Panc1 (cell line): Measurements from ENCODE around the gene BCR. TPM values are rescaled to one million over a fixed set of nuclear protein-coding genes. Genes with fewer than 3 reads are reported as not detected.

Experiments
- ATAC-seq: fragments of 200-7000 bp; cut with Tn5 transposase; 2 replicates; pipeline ENCODE4 v1.9.1; 2020; ENCODE audit warnings: mild to moderate bottlenecking, moderate library complexity
- BruUV-seq: library from RNA; stranded (reverse); fragments of 400-500 nt; replicated peaks from 2 replicates; lab custom pipeline; 2021; lab: Mats Ljungman, UMichigan
- CTCF ChIA-PET: fragments of 300-600 bp; sonication (Branson Sonifier 250); formaldehyde crosslinking; loops from one replicate; lab custom pipeline; 2022; ENCODE audit warnings: antibody characterized with exemption; lab: Charles Lee
- POLR2A ChIA-PET: fragments of 300-600 bp; sonication (Branson Sonifier 250); formaldehyde crosslinking; loops from one replicate; lab custom pipeline; 2022; ENCODE audit warnings: antibody characterized with exemption; lab: Charles Lee
- DNase-seq: peaks from one replicate; pipeline ENCODE4 v3.0.0-alpha.2; 2010; ENCODE audit warnings: low read depth, low spot score
- H3K27ac ChIP-seq: 2 replicates; pipeline ENCODE4 v1.5.1; 2011; ENCODE audit warnings: mild to moderate bottlenecking, low read length, inconsistent platforms
- H3K27me3 ChIP-seq: fragments of 200-500 bp; sonication (Bioruptor generic); 2 replicates; pipeline ENCODE4 v1.6.0; 2014; ENCODE audit warnings: low read length, inconsistent platforms; ENCODE audit not compliant: control insufficient read depth, insufficient read depth
- H3K36me3 ChIP-seq: fragments of 200-500 bp; sonication (Bioruptor generic); 2 replicates; pipeline ENCODE4 v1.5.1; 2014; ENCODE audit warnings: inconsistent platforms, mild to moderate bottlenecking, low read length, moderate library complexity; ENCODE audit not compliant: control insufficient read depth, insufficient read depth
- H3K4me1 ChIP-seq: 2 replicates; pipeline ENCODE4 v1.5.1; 2011; ENCODE audit warnings: inconsistent platforms, mild to moderate bottlenecking, low read length, moderate library complexity; ENCODE audit not compliant: control insufficient read depth, insufficient read depth
- H3K4me3 ChIP-seq, 2 experiments: 2 replicates each; pipeline ENCODE4 v1.5.1; 2011 to 2012; ENCODE audit warnings: low read depth in 2 of 2, low read length in 2 of 2, mild to moderate bottlenecking in 2 of 2, inconsistent platforms in 1 of 2, moderate library complexity in 1 of 2
- H3K9me3 ChIP-seq: fragments of 200-500 bp; sonication (Bioruptor generic); 2 replicates; pipeline ENCODE4 v1.5.1; 2014; ENCODE audit warnings: low read depth, mild to moderate bottlenecking, inconsistent platforms, low read length, moderate library complexity; ENCODE audit not compliant: control insufficient read depth, insufficient read depth
- POLR2AphosphoS5 ChIP-seq: IDR thresholded peaks from 2 replicates; pipeline ENCODE4 v1.6.1; 2012; ENCODE audit warnings: mild to moderate bottlenecking, low read depth, low read length, moderate library complexity
- REST ChIP-seq, 2 experiments: IDR thresholded peaks; 2 replicates each; pipeline ENCODE4 v1.6.1; 2011 to 2012; ENCODE audit warnings: low read depth in 2 of 2, control low read depth in 1 of 2, low read length in 1 of 2, mild to moderate bottlenecking in 1 of 2, moderate library complexity in 1 of 2; ENCODE audit not compliant: insufficient read depth in 1 of 2
- SIN3A ChIP-seq: IDR thresholded peaks from 2 replicates; pipeline ENCODE4 v1.6.1; 2012; ENCODE audit warnings: low read depth, mild to moderate bottlenecking, low read length, moderate library complexity, borderline replicate concordance; ENCODE audit not compliant: insufficient read depth
- TCF7L2 ChIP-seq: IDR thresholded peaks from 2 replicates; pipeline ENCODE4 v1.6.1; 2011; ENCODE audit warnings: mild to moderate bottlenecking, low read depth, low read length, inconsistent platforms
- in situ Hi-C: cut with HindIII; loops from 2 replicates; pipeline ENCODE4 v1.10.0; 2016; ENCODE audit warnings: low sequenced_read_pairs, low pct_unique_long_range_greater_than_20kb
- intact Hi-C: fragments of 100-400 bp; cut with micrococcal nuclease; formaldehyde crosslinking; loops from one replicate; pipeline ENCODE4 v1.10.0; 2022; ENCODE audit not compliant: unreplicated experiment
- total RNA-seq: library from RNA; stranded (reverse); gene quantifications from one replicate; pipeline ENCODE4 v1.2.1, GENCODE V29; 2021; ENCODE audit not compliant: unreplicated experiment
- TF ChIP-seq, protein P1 (sequence below): fragments of 450-650 bp; IDR thresholded peaks from 2 replicates; pipeline ENCODE4 v1.5.1; 2017; ENCODE audit warnings: mild to moderate bottlenecking

The BCR gene
- total RNA-seq, 1 experiment from 2014 or later, result 32.1 TPM

DNA sequence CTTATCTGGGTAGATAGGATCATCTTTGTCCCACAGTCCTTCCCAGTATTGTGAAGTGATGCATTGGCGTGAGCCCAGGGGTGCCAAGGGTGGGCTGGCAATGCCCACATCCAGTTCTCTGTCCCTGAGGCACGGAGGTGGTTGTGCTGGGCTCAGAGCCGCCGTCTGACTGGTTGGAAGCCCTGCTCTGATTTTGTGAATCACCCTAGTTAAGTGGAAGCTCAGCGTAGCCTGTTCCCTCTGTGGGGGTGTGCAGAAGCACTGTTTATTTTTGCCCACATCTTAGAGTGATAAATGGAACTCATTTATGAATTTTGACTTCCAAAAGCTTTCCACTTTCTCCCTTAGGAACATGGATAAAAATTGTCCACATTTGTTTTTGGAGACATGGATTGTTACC lies 13.6 kb downstream of the BCR start:
- Histone ChIP-seq H3K9me3 (no peaks in the 10 kb centered on the region), H3K36me3 (no peaks in the 10 kb centered on the region), H3K27ac (no peak overlapping the region), H3K4me1 (no peaks in the 10 kb centered on the region), H3K4me3 (no peak overlapping the region), H3K27me3 (no peaks in the 10 kb centered on the region)
- ChIA-PET POLR2A (no interaction called here), CTCF (no interaction called here)
- ATAC-seq, result no peak
- in situ Hi-C loops, result no loop called here
- no peak for DNase-seq
- no TSS peak for BruUV-seq
- intact Hi-C loops, result no loop called here
- TF ChIP-seq, protein P1, sequence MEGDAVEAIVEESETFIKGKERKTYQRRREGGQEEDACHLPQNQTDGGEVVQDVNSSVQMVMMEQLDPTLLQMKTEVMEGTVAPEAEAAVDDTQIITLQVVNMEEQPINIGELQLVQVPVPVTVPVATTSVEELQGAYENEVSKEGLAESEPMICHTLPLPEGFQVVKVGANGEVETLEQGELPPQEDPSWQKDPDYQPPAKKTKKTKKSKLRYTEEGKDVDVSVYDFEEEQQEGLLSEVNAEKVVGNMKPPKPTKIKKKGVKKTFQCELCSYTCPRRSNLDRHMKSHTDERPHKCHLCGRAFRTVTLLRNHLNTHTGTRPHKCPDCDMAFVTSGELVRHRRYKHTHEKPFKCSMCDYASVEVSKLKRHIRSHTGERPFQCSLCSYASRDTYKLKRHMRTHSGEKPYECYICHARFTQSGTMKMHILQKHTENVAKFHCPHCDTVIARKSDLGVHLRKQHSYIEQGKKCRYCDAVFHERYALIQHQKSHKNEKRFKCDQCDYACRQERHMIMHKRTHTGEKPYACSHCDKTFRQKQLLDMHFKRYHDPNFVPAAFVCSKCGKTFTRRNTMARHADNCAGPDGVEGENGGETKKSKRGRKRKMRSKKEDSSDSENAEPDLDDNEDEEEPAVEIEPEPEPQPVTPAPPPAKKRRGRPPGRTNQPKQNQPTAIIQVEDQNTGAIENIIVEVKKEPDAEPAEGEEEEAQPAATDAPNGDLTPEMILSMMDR, result no peak
- TF ChIP-seq POLR2AphosphoS5 (no peak), REST (IDR thresholded peaks at IDR 0.05; ENCODE audit: insufficient read depth in 1 of 2, low read depth in 2 of 2, low read length in 1 of 2) (no peak), TCF7L2 (no peak), SIN3A (no peak)

- Histone ChIP-seq H3K4me1 (no peaks in the 10 kb centered on the region), H3K9me3 (no peaks in the 10 kb centered on the region), H3K36me3 (no peaks in the 10 kb centered on the region), H3K27ac (no peak overlapping the region), H3K27me3 (no peaks in the 10 kb centered on the region), H3K4me3 (no peak overlapping the region)
- intact Hi-C loops, result no loop called here
- TF ChIP-seq REST (IDR thresholded peaks at IDR 0.05; ENCODE audit: insufficient read depth in 1 of 2, low read depth in 2 of 2, low read length in 1 of 2) (no peak), POLR2AphosphoS5 (no peak), SIN3A (no peak), TCF7L2 (no peak)
- TF ChIP-seq, protein P1, result no peak
- POLR2A ChIA-PET, result no interaction called here
- DNase-seq, result no peak
- in situ Hi-C loops, result no loop called here
- ATAC-seq, result no peak
- no TSS peak for BruUV-seq
- CTCF ChIA-PET, result no interaction called here
Measured at GRCh38 chr22:23196165-23196564, 15.9 kb downstream of the BCR start.
